ENCODE measurements around the gene ITPR2. TPM values are rescaled to one million over a fixed set of nuclear protein-coding genes. Genes with fewer than 3 reads are reported as not detected.

The ITPR2 gene
- total RNA-seq, 1 donor, result 19.2 TPM

DNA sequence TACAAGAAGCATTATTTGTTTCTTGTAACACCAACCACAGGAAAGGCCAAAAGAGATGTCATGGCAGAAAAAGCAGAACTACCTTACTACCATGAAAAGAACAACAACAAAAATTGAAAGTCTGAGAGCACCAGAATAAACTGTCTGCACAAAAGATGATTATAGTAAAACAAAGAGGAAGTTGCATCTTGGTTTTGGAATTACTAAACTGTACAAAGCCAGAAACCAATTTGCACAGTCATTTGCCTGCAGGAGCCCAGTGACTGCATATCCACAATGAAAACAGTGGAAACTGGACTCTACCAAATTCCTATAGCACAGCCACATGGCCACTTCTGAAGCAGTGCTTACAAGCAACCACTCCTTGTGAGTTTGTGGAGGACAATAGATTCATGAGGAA is 361.4 kb downstream of the ITPR2 start:
- Histone ChIP-seq H3K4me2 (ENCODE audit: insufficient read depth, low read length) (no peak overlapping the region), H4K20me1 (ENCODE audit: insufficient read depth, low read length) (no peaks in the 10 kb centered on the region), H3K36me3 (ENCODE audit: insufficient read depth, low read length) (no peaks in the 10 kb centered on the region), H3K4me3 (ENCODE audit: insufficient read depth, low read length) (no peak overlapping the region), H3K4me1 (ENCODE audit: insufficient read depth, low read length) (no peaks in the 10 kb centered on the region), H2AFZ (ENCODE audit: low read length) (peak overlapping the region; percentile 63), H3K27me3 (ENCODE audit: insufficient read depth, low read length) (no peaks in the 10 kb centered on the region), H3K9me3 (ENCODE audit: low read depth, low read length) (no peaks in the 10 kb centered on the region), H3K27ac (ENCODE audit: low read depth, low read length) (no peak overlapping the region), H3K79me2 (ENCODE audit: insufficient read depth, low read length) (no peaks in the 10 kb centered on the region)
- TF ChIP-seq, protein P1, sequence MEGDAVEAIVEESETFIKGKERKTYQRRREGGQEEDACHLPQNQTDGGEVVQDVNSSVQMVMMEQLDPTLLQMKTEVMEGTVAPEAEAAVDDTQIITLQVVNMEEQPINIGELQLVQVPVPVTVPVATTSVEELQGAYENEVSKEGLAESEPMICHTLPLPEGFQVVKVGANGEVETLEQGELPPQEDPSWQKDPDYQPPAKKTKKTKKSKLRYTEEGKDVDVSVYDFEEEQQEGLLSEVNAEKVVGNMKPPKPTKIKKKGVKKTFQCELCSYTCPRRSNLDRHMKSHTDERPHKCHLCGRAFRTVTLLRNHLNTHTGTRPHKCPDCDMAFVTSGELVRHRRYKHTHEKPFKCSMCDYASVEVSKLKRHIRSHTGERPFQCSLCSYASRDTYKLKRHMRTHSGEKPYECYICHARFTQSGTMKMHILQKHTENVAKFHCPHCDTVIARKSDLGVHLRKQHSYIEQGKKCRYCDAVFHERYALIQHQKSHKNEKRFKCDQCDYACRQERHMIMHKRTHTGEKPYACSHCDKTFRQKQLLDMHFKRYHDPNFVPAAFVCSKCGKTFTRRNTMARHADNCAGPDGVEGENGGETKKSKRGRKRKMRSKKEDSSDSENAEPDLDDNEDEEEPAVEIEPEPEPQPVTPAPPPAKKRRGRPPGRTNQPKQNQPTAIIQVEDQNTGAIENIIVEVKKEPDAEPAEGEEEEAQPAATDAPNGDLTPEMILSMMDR (IDR thresholded peaks at IDR 0.05; ENCODE audit: extremely low read depth, low read depth, low read length), result no peak
- DNase-seq (ENCODE audit: insufficient read length, low spot score, missing footprints), result peak; percentile 1

DNA sequence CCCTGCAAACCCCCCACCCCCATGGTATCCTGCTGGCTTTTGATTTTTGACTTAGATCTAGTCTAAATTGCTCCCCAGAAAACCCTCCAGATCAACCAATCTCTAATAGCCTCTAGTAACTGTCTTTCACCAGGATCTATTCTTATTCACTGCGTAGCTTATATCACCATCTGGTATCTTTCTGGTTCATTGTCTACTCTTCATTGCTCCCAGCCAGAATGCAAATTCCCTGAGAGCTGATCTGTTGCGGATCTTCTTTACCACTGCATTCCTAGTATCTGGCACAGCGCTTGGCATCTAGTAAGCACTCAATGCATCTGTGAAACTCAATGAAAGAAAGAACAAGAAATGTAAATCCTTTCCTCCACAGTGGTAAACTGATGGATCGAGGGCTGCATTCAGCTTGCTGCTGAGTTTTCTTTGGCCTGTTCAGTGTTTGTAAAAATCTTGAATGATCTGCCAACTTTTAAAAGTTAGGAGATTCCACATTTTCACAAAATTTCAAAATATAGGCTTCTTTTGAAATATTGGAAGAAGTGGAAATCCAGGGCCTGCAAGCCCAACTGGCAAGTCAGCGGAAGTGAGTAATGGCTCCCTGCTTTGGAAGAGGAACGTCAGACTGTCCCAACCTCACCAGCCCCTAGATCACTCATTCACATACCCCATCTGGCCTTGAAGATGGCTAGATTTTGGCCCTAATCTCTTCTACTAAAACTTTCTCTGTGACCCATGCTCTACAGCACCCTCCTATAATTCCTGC is 363.4 kb downstream of the ITPR2 start:
- Histone ChIP-seq H3K27me3 (ENCODE audit: insufficient read depth, low read length) (no peaks in the 10 kb centered on the region), H3K4me2 (ENCODE audit: insufficient read depth, low read length) (no peak overlapping the region), H3K4me1 (ENCODE audit: insufficient read depth, low read length) (no peaks in the 10 kb centered on the region), H3K27ac (ENCODE audit: low read depth, low read length) (no peak overlapping the region), H4K20me1 (ENCODE audit: insufficient read depth, low read length) (no peaks in the 10 kb centered on the region), H3K4me3 (ENCODE audit: insufficient read depth, low read length) (no peak overlapping the region), H3K9me3 (ENCODE audit: low read depth, low read length) (no peaks in the 10 kb centered on the region), H3K79me2 (ENCODE audit: insufficient read depth, low read length) (no peaks in the 10 kb centered on the region), H3K36me3 (ENCODE audit: insufficient read depth, low read length) (no peaks in the 10 kb centered on the region), H2AFZ (ENCODE audit: low read length) (no peak overlapping the region)
- TF ChIP-seq, protein P1 (IDR thresholded peaks at IDR 0.05; ENCODE audit: extremely low read depth, low read depth, low read length), result no peak
- no peak for DNase-seq (ENCODE audit: insufficient read length, low spot score, missing footprints)

DNA sequence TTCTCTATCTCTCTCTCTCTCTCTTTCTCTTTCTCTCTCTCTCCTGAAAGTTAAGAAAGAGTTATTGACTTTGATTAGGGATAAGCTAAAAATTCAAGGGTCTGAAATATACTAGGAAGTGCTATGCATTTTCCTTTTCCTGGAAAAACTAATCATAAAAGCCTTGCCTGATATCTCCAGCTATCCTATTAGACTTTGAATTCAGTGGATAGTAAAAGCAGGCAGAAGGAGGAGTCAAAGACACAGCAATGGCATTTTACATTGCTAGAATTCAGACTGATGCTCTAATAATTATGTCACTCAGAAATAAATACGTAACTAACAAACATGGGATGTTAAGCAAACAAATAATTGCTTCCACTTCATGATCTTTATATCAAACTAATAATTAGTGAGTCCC is 365.6 kb downstream of the ITPR2 start:
- Histone ChIP-seq H3K27ac (ENCODE audit: low read depth, low read length) (no peak overlapping the region), H3K4me1 (ENCODE audit: insufficient read depth, low read length) (no peaks in the 10 kb centered on the region), H3K27me3 (ENCODE audit: insufficient read depth, low read length) (no peaks in the 10 kb centered on the region), H3K4me2 (ENCODE audit: insufficient read depth, low read length) (no peak overlapping the region), H3K79me2 (ENCODE audit: insufficient read depth, low read length) (no peaks in the 10 kb centered on the region), H2AFZ (ENCODE audit: low read length) (no peak overlapping the region), H3K9me3 (ENCODE audit: low read depth, low read length) (no peaks in the 10 kb centered on the region), H4K20me1 (ENCODE audit: insufficient read depth, low read length) (no peaks in the 10 kb centered on the region), H3K4me3 (ENCODE audit: insufficient read depth, low read length) (no peak overlapping the region), H3K36me3 (ENCODE audit: insufficient read depth, low read length) (no peaks in the 10 kb centered on the region)
- no peak for DNase-seq (ENCODE audit: insufficient read length, low spot score, missing footprints)
- TF ChIP-seq, protein P1 (IDR thresholded peaks at IDR 0.05; ENCODE audit: extremely low read depth, low read depth, low read length), result no peak

DNA sequence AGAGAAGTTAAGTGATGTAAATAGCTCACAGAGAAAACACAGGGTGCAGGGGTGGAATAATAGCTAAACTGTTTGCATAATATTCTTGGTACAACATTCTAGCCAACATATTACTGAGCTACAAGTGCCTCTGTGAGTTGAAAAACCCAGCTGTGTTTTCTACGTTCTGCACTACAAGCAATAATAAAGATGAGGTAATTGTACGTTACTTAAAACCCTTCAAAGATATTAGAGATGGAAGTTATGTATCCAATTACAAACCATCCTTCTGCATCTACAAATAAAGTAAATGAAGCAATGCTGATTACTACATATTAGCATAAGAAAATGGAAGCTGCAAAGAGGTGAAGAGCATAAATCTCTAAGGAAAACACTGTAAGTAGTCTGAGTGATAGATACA is 366.3 kb downstream of the ITPR2 start:
- Histone ChIP-seq H3K9me3 (ENCODE audit: low read depth, low read length) (no peaks in the 10 kb centered on the region), H3K4me2 (ENCODE audit: insufficient read depth, low read length) (no peak overlapping the region), H3K4me3 (ENCODE audit: insufficient read depth, low read length) (no peak overlapping the region), H4K20me1 (ENCODE audit: insufficient read depth, low read length) (no peaks in the 10 kb centered on the region), H3K79me2 (ENCODE audit: insufficient read depth, low read length) (no peaks in the 10 kb centered on the region), H3K36me3 (ENCODE audit: insufficient read depth, low read length) (no peaks in the 10 kb centered on the region), H3K27ac (ENCODE audit: low read depth, low read length) (no peak overlapping the region), H2AFZ (ENCODE audit: low read length) (no peak overlapping the region), H3K4me1 (ENCODE audit: insufficient read depth, low read length) (no peaks in the 10 kb centered on the region), H3K27me3 (ENCODE audit: insufficient read depth, low read length) (no peaks in the 10 kb centered on the region)
- no peak for DNase-seq (ENCODE audit: insufficient read length, low spot score, missing footprints)
- TF ChIP-seq, protein P1 (IDR thresholded peaks at IDR 0.05; ENCODE audit: extremely low read depth, low read depth, low read length), result no peak
